GM18519 (cell line): ENCODE results near the gene LITAF.
"Not testable (repeated sequence)": the region's sequence is repeated elsewhere in the genome, so short reads cannot be mapped to it uniquely, and the experiment has no call there.

Source experiments
- ATAC-seq: cut with Tn5 transposase; IDR thresholded peaks from one replicate; pipeline ENCODE4 v1.9.1; 2021; ENCODE audit warnings: mild to moderate bottlenecking, moderate library complexity; ENCODE audit not compliant: unreplicated experiment, low FRiP score

LITAF gene

GRCh38 chr16:11580451-11581086, 6.2 kb downstream of the LITAF start:
- no peak for ATAC-seq

GRCh38 chr16:11577290-11577660, 9.4 kb downstream of the LITAF start:
- not testable (repeated sequence) for ATAC-seq

GRCh38 chr16:11576427-11577289, 10.1 kb downstream of the LITAF start:
- ATAC-seq, result no peak

GRCh38 chr16:11575223-11575589, 11.5 kb downstream of the LITAF start:
- no peak for ATAC-seq

- no peak for ATAC-seq
Observed at GRCh38 chr16:11572301-11572995, 14.3 kb downstream of the LITAF start.

- no peak for ATAC-seq
Observed at GRCh38 chr16:11571549-11571948, 15.2 kb downstream of the LITAF start.

- ATAC-seq, result no peak
Observed at GRCh38 chr16:11570806-11571205, 15.9 kb downstream of the LITAF start.

- no peak for ATAC-seq
Observed at GRCh38 chr16:11570258-11570657, 16.5 kb downstream of the LITAF start.

- no peak for ATAC-seq
Observed at GRCh38 chr16:11566398-11566797, 20.3 kb downstream of the LITAF start.

- no peak for ATAC-seq
Observed at GRCh38 chr16:11565665-11566064, 21.1 kb downstream of the LITAF start.

GRCh38 chr16:11564046-11564926, 22.4 kb downstream of the LITAF start:
- no peak for ATAC-seq

GRCh38 chr16:11563493-11564040, 23.2 kb downstream of the LITAF start:
- ATAC-seq, result no peak

- ATAC-seq, result no peak
Observed at GRCh38 chr16:11562941-11563340, 23.8 kb downstream of the LITAF start.

- no peak for ATAC-seq
Observed at GRCh38 chr16:11562411-11562810, 24.3 kb downstream of the LITAF start.

GRCh38 chr16:11561856-11562255, 24.9 kb downstream of the LITAF start:
- no peak for ATAC-seq

- no peak for ATAC-seq
Observed at GRCh38 chr16:11561454-11561805, 25.3 kb downstream of the LITAF start.

- ATAC-seq, result no peak
Observed at GRCh38 chr16:11560701-11561453, 25.8 kb downstream of the LITAF start.

- not testable (repeated sequence) for ATAC-seq
Observed at GRCh38 chr16:11558308-11558823, 28.4 kb downstream of the LITAF start.

- no peak for ATAC-seq
Observed at GRCh38 chr16:11557801-11558200, 28.9 kb downstream of the LITAF start.
